Nephron progenitor cell (in vitro differentiated cells): Measurements from ENCODE around the gene SELP.

Source experiments
- DNase-seq: peaks from one replicate; pipeline ENCODE4 v3.0.0; 2021
- H3K27ac Mint-ChIP-seq: 2 replicates; pipeline ENCODE4 v1.8.0; 2021; ENCODE audit warnings: mild to moderate bottlenecking, moderate library complexity, mixed read lengths
- H3K27me3 Mint-ChIP-seq: 2 replicates; pipeline ENCODE4 v1.8.0; 2021; ENCODE audit warnings: mild to moderate bottlenecking, low read depth, mixed read lengths; ENCODE audit not compliant: poor library complexity
- H3K36me3 Mint-ChIP-seq: 2 replicates; pipeline ENCODE4 v1.8.0; 2021; ENCODE audit warnings: low read depth, mixed read lengths
- H3K4me1 Mint-ChIP-seq: 2 replicates; pipeline ENCODE4 v1.8.0; 2021; ENCODE audit warnings: mixed read lengths
- H3K4me3 Mint-ChIP-seq: 2 replicates; pipeline ENCODE4 v1.8.0; 2021; ENCODE audit warnings: mild to moderate bottlenecking, moderate library complexity, mixed read lengths
- H3K9me3 Mint-ChIP-seq: 2 replicates; pipeline ENCODE4 v1.8.0; 2021; ENCODE audit warnings: mild to moderate bottlenecking, moderate library complexity, mixed read lengths
- CTCF ChIP-seq: fragments of 200-600 bp; sonication (generic); IDR thresholded peaks from 2 replicates; pipeline ENCODE4 v1.5.0; 2021; ENCODE audit warnings: antibody characterized with exemption

Gene SELP

DNA sequence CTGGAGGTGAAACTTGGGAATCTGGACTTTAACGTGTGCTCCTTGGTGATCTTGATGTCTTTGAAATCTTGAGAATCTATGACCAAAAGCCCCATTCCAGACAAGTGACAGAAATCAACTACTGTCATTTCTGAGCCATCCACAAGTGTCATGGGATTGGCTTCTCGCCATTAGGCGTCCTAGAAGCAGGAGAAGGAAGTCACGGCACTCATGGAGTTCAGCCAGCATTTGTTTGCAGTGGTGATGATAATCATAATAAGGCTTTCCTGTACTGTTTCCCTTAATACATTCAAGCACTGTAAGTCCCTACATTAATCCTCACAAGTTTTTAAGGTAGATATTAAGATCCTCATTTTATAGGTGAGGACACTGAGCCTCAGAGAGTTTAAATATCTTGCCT lies 55.6 kb downstream of the SELP start:
- H3K4me1 Mint-ChIP-seq, result no peaks in the 10 kb centered on the region
- no peak for DNase-seq
- H3K9me3 Mint-ChIP-seq, result no peaks in the 10 kb centered on the region
- H3K36me3 Mint-ChIP-seq, result no peaks in the 10 kb centered on the region
- H3K4me3 Mint-ChIP-seq, result no peak overlapping the region
- no peak for TF ChIP-seq CTCF
- peaks cover 10% of the 10 kb centered on the region for H3K27me3 Mint-ChIP-seq
- H3K27ac Mint-ChIP-seq, result no peak overlapping the region

DNA sequence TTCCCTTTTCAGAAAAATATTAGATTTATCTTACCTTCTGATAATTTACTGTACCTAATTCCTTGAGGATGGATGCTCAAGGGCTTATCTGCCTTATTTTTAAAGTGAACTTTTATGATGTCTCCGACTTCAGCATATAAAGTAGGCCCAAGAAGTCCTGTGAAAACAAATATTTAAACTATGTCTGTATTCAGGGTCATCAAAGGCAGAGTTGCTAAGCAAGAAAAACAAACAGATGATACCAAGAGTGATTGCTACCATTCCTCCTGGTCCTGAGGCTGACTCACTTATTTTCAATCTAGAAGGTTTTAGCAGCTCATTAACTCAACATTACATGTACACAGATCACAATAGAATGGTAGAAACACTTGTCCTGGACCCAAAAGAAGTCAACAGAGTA lies 57.7 kb downstream of the SELP start:
- H3K9me3 Mint-ChIP-seq, result no peaks in the 10 kb centered on the region
- no peak overlapping the region for H3K4me3 Mint-ChIP-seq
- TF ChIP-seq CTCF, result no peak
- no peaks in the 10 kb centered on the region for H3K36me3 Mint-ChIP-seq
- H3K27ac Mint-ChIP-seq, result no peak overlapping the region
- H3K4me1 Mint-ChIP-seq, result no peaks in the 10 kb centered on the region
- H3K27me3 Mint-ChIP-seq, result peaks cover 10% of the 10 kb centered on the region
- DNase-seq, result no peak

DNA sequence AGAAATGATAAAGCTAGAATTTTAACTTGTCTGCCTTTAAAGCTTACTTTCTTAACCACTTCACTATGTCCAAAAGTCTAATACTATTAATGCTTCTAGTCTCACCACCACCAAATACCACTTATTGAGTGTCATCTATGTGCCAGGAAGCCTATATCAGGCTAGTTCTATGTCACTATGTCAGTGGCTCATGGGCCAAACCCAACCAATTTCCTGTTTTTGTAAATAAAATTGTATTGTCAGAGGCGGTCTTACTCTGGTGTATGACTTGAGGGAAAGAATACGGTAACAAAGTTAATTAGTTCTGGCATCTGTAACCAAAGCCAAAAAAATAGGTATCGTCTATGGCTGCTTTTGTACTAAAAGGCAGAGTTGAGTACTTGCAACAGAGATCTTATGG lies 58.5 kb downstream of the SELP start:
- H3K36me3 Mint-ChIP-seq, result no peaks in the 10 kb centered on the region
- no peak overlapping the region for H3K27ac Mint-ChIP-seq
- no peaks in the 10 kb centered on the region for H3K9me3 Mint-ChIP-seq
- DNase-seq, result no peak
- H3K27me3 Mint-ChIP-seq, result peaks cover 7% of the 10 kb centered on the region
- no peak for TF ChIP-seq CTCF
- H3K4me3 Mint-ChIP-seq, result no peak overlapping the region
- H3K4me1 Mint-ChIP-seq, result no peaks in the 10 kb centered on the region

- no peak for TF ChIP-seq CTCF
- no peak for DNase-seq
- Mint-ChIP-seq H3K36me3 (no peaks in the 10 kb centered on the region), H3K9me3 (peaks cover under 1% of the 10 kb centered on the region), H3K27ac (no peak overlapping the region), H3K27me3 (peaks cover 6% of the 10 kb centered on the region), H3K4me1 (no peaks in the 10 kb centered on the region), H3K4me3 (no peak overlapping the region)
These were observed 59.8 kb downstream of the SELP start for GRCh38 chr1:169570172-169570574.

DNA sequence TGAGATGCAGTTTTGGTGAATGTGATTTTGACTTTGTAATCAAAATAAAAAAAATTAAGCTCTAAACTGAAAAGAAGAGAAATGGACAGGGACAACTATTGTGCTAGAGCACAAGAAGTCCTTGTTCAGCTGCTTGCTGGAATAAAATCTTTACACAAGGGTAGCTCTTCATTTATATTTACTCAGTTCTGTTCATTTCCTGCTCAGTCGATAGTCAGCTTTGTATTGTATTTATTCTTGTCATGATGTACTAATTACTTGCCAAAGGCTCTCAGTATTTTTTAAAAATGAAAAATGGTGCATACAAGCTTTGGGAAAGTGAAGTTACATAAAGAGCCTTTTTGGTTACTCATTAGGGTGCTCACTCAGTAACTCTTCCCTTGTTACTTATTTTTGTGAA lies 61.4 kb downstream of the SELP start:
- H3K9me3 Mint-ChIP-seq, result peaks cover 14% of the 10 kb centered on the region
- H3K4me1 Mint-ChIP-seq, result no peaks in the 10 kb centered on the region
- H3K27ac Mint-ChIP-seq, result no peak overlapping the region
- H3K36me3 Mint-ChIP-seq, result no peaks in the 10 kb centered on the region
- no peak for TF ChIP-seq CTCF
- no peak overlapping the region for H3K4me3 Mint-ChIP-seq
- DNase-seq, result no peak
- H3K27me3 Mint-ChIP-seq, result peaks cover 10% of the 10 kb centered on the region

GRCh38 chr1:169565335-169566271 lies 64.3 kb downstream of the SELP start:
- no peak for TF ChIP-seq CTCF
- no peak overlapping the region for H3K4me3 Mint-ChIP-seq
- no peaks in the 10 kb centered on the region for H3K4me1 Mint-ChIP-seq
- peaks cover 15% of the 10 kb centered on the region for H3K27me3 Mint-ChIP-seq
- H3K36me3 Mint-ChIP-seq, result no peaks in the 10 kb centered on the region
- H3K27ac Mint-ChIP-seq, result no peak overlapping the region
- H3K9me3 Mint-ChIP-seq, result peaks cover 20% of the 10 kb centered on the region
- DNase-seq, result no peak
